PC-9 (cell line): ENCODE measurements around the gene EMILIN1. TPM values are rescaled to one million over a fixed set of nuclear protein-coding genes. Genes with fewer than 3 reads are reported as not detected.

Experiments used
- BruUV-seq: library from RNA; stranded (reverse); fragments of 400-500 nt; replicated peaks from 2 replicates; lab custom pipeline; 2021; lab: Mats Ljungman, UMichigan
- CTCF ChIA-PET: fragments of 300-600 bp; sonication (Branson Sonifier 250); formaldehyde crosslinking; loops from one replicate; lab custom pipeline; 2022; ENCODE audit warnings: antibody characterized with exemption; lab: Charles Lee
- POLR2A ChIA-PET: fragments of 300-600 bp; sonication (Branson Sonifier 250); formaldehyde crosslinking; loops from one replicate; lab custom pipeline; 2022; ENCODE audit warnings: antibody characterized with exemption; ENCODE audit not compliant: unreplicated experiment; lab: Charles Lee
- DNase-seq, 2 experiments: peaks; one replicate each; pipeline versions ENCODE4 v3.0.0 to v3.0.0-alpha.2; 2015 to 2022; ENCODE audit warnings: mixed read lengths in 1 of 2
- H2AFZ ChIP-seq: fragments of 200-600 bp; sonication (generic); 2 replicates; pipeline ENCODE4 v1.8.1; 2017; ENCODE audit warnings: antibody characterized with exemption
- H3F3A ChIP-seq: fragments of 200-600 bp; sonication (generic); 2 replicates; pipeline ENCODE4 v1.8.1; 2017; ENCODE audit warnings: antibody characterized with exemption, mild to moderate bottlenecking, low read depth; ENCODE audit not compliant: insufficient read depth
- H3K27ac ChIP-seq: fragments of 200-600 bp; sonication (generic); 2 replicates; pipeline ENCODE4 v1.6.1; 2016; ENCODE audit warnings: mixed run types
- H3K27me3 ChIP-seq: fragments of 200-600 bp; sonication (generic); 2 replicates; pipeline ENCODE4 v1.6.1; 2016; ENCODE audit warnings: low read depth, mixed run types; ENCODE audit not compliant: insufficient read depth
- H3K36me3 ChIP-seq: fragments of 200-600 bp; sonication (generic); 2 replicates; pipeline ENCODE4 v1.6.1; 2016; ENCODE audit warnings: low read depth, mixed run types
- H3K4me1 ChIP-seq: fragments of 200-600 bp; sonication (generic); replicated peaks from 2 replicates; pipeline ENCODE4 v1.6.1; 2016; ENCODE audit warnings: mixed run types; ENCODE audit not compliant: insufficient read depth
- H3K4me2 ChIP-seq: fragments of 200-600 bp; sonication (generic); 2 replicates; pipeline ENCODE4 v1.6.1; 2017; ENCODE audit warnings: mixed run types
- H3K4me3 ChIP-seq: fragments of 200-600 bp; sonication (generic); 2 replicates; pipeline ENCODE4 v1.6.1; 2016; ENCODE audit warnings: mixed run types
- H3K79me2 ChIP-seq: fragments of 200-600 bp; sonication (generic); 2 replicates; pipeline ENCODE4 v1.6.1; 2017; ENCODE audit warnings: low read depth, mixed run types
- H3K9me2 ChIP-seq: fragments of 200-600 bp; sonication (generic); 2 replicates; pipeline ENCODE4 v1.8.1; 2017; ENCODE audit warnings: mild to moderate bottlenecking; ENCODE audit not compliant: insufficient read depth
- H3K9me3 ChIP-seq: fragments of 200-600 bp; sonication (generic); 2 replicates; pipeline ENCODE4 v1.8.1; 2016; ENCODE audit warnings: low read depth; ENCODE audit not compliant: insufficient read depth
- H4K20me1 ChIP-seq: fragments of 200-600 bp; sonication (generic); 2 replicates; pipeline ENCODE4 v1.8.1; 2017; ENCODE audit not compliant: insufficient read depth
- CTCF ChIP-seq: fragments of 200-600 bp; sonication (generic); conservative IDR thresholded peaks from 2 replicates; pipeline ENCODE4 v1.6.1; 2017; ENCODE audit warnings: mixed run types, antibody characterized with exemption, mild to moderate bottlenecking, moderate library complexity
- EZH2 ChIP-seq: fragments of 200-600 bp; sonication (generic); IDR thresholded peaks from 2 replicates; pipeline ENCODE4 v1.8.0; 2017; ENCODE audit warnings: antibody characterized with exemption, low read depth
- intact Hi-C: fragments of 100-400 bp; cut with micrococcal nuclease; formaldehyde crosslinking; loops from one replicate; pipeline ENCODE4 v1.10.0; 2022; ENCODE audit not compliant: unreplicated experiment
- total RNA-seq: library from RNA; stranded (reverse); gene quantifications from 2 replicates; pipeline ENCODE4 v1.2.3, GENCODE V29; 2021

EMILIN1 gene
- total RNA-seq, 1 experiment from 2014 or later: 1.6 TPM

GRCh38 chr2:27050996-27051901 is 27.2 kb upstream of the EMILIN1 start, which contains the start of gene AGBL5:
TSS of gene AGBL5 (plus strand) at chr2:27051668. CDS start at chr2:27052959, 1,291 bp downstream.
- Histone ChIP-seq H3K4me1 (peaks cover 14% of the 10 kb centered on the region), H3K9me2 (no peaks in the 10 kb centered on the region), H3K27me3 (no peaks in the 10 kb centered on the region), H4K20me1 (no peaks in the 10 kb centered on the region), H2AFZ (peak within 1 kb of the TSS; percentile 91), H3K9me3 (no peaks in the 10 kb centered on the region), H3K27ac (peak within 1 kb of the TSS; percentile 70), H3K79me2 (no peaks in the 10 kb centered on the region), H3K4me3 (peak within 1 kb of the TSS; percentile 98), H3F3A (peaks cover 22% of the 10 kb centered on the region), H3K4me2 (peak within 1 kb of the TSS; percentile 80), H3K36me3 (peaks cover 15% of the 10 kb centered on the region)
- POLR2A ChIA-PET: interaction anchor here (0.6 to 1.0 kb wide), 5 partner anchors 9 to 1225 kb away, joined by 3 to 5 read pairs (median 3); no protein-coding TSS in a partner anchor
- TF ChIP-seq EZH2: no peak
- TF ChIP-seq CTCF: no peak
- DNase-seq: peak; percentile 86 to 95
- CTCF ChIA-PET: interaction anchor here (0.9 to 1.0 kb wide), 2 partner anchors 89 to 90 kb away, joined by 5 read pairs; no protein-coding TSS in a partner anchor
- intact Hi-C loops: loop anchor here (1.0 kb wide), 4 partner anchors 18 to 90 kb away; partner anchors contain the start of gene KHK
- BruUV-seq: no TSS peak

GRCh38 chr2:27051902-27052645 is 26.3 kb upstream of the EMILIN1 start:
- ChIA-PET POLR2A (interaction anchor here (0.6 to 1.0 kb wide), 4 partner anchors 31 to 1224 kb away, joined by 3 to 5 read pairs (median 3); no protein-coding TSS in a partner anchor), CTCF (interaction anchor here (1.0 kb wide), 1 partner anchor 90 kb away, joined by 5 read pairs; no protein-coding TSS in a partner anchor)
- Histone ChIP-seq H3K4me2 (peak overlapping the region; percentile 80), H3K36me3 (peaks cover 15% of the 10 kb centered on the region), H3K4me1 (peaks cover 14% of the 10 kb centered on the region), H3K27ac (peak overlapping the region; percentile 70; the same call in 1 of the 2 replicates), H4K20me1 (no peaks in the 10 kb centered on the region), H3K9me3 (no peaks in the 10 kb centered on the region), H3K27me3 (no peaks in the 10 kb centered on the region), H2AFZ (peak overlapping the region; percentile 91), H3K79me2 (no peaks in the 10 kb centered on the region), H3F3A (peaks cover 22% of the 10 kb centered on the region), H3K9me2 (no peaks in the 10 kb centered on the region), H3K4me3 (peak overlapping the region; percentile 98)
- TF ChIP-seq EZH2: no peak
- no peak for TF ChIP-seq CTCF
- no TSS peak for BruUV-seq
- DNase-seq: no peak
- intact Hi-C loops: loop anchor here (1.0 kb wide), 2 partner anchors 31 to 34 kb away; partner anchors contain the start of gene KHK

- ChIA-PET CTCF (no interaction called here), POLR2A (no interaction called here)
- H4K20me1 ChIP-seq: no peaks in the 10 kb centered on the region
- H3K27me3 ChIP-seq: no peaks in the 10 kb centered on the region
- H3K27ac ChIP-seq: no peak overlapping the region
- H3K9me3 ChIP-seq: no peaks in the 10 kb centered on the region
- H3K4me2 ChIP-seq: no peak overlapping the region
- H3K4me3 ChIP-seq: no peak overlapping the region
- no peak for TF ChIP-seq EZH2
- no peak for TF ChIP-seq CTCF
- peaks cover 15% of the 10 kb centered on the region for H3K36me3 ChIP-seq
- H3K79me2 ChIP-seq: no peaks in the 10 kb centered on the region
- H3K4me1 ChIP-seq: peaks cover 14% of the 10 kb centered on the region
- intact Hi-C loops: no loop called here
- H3F3A ChIP-seq: peaks cover 22% of the 10 kb centered on the region
- H2AFZ ChIP-seq: no peak overlapping the region
- BruUV-seq: no TSS peak
- no peaks in the 10 kb centered on the region for H3K9me2 ChIP-seq
- no peak for DNase-seq
Observed at GRCh38 chr2:27053321-27053720, 25.1 kb upstream of the EMILIN1 start.
